IPS-11a (cell line): ENCODE data around the gene PDHA1.
A peak's percentile ranks its signal among the peaks of the same experiment; 100 is the strongest.

Source experiments
- H3K4me3 ChIP-seq: one replicate; pipeline ENCODE4 v1.5.1; 2013; ENCODE audit warnings: low read depth, low read length, control low read depth

Gene PDHA1

GRCh38 chrX:19373351-19373891 is 29.7 kb downstream of the PDHA1 start:
- peak overlapping the region; percentile 39 for H3K4me3 ChIP-seq

- H3K4me3 ChIP-seq, result no peak overlapping the region
Measured at GRCh38 chrX:19375546-19375945, 31.8 kb downstream of the PDHA1 start.

GRCh38 chrX:19377799-19378198 is 34.1 kb downstream of the PDHA1 start:
- no peak overlapping the region for H3K4me3 ChIP-seq

- H3K4me3 ChIP-seq, result no peak overlapping the region
Measured at GRCh38 chrX:19381326-19381725, 37.6 kb downstream of the PDHA1 start.

GRCh38 chrX:19382555-19383145 is 38.9 kb downstream of the PDHA1 start:
- no peak overlapping the region for H3K4me3 ChIP-seq

GRCh38 chrX:19386679-19387078 is 43.0 kb downstream of the PDHA1 start:
- no peak overlapping the region for H3K4me3 ChIP-seq

GRCh38 chrX:19388064-19388679 is 44.4 kb downstream of the PDHA1 start:
- no peak overlapping the region for H3K4me3 ChIP-seq

- H3K4me3 ChIP-seq, result no peak overlapping the region
Measured at GRCh38 chrX:19388741-19389140, 45.0 kb downstream of the PDHA1 start.

GRCh38 chrX:19389227-19389845 is 45.6 kb downstream of the PDHA1 start:
- no peak overlapping the region for H3K4me3 ChIP-seq

- no peak overlapping the region for H3K4me3 ChIP-seq
Measured at GRCh38 chrX:19392078-19392477, 48.4 kb downstream of the PDHA1 start.

GRCh38 chrX:19392703-19393102 is 49.0 kb downstream of the PDHA1 start:
- H3K4me3 ChIP-seq, result no peak overlapping the region

GRCh38 chrX:19403696-19404095 is 60.0 kb downstream of the PDHA1 start:
- H3K4me3 ChIP-seq, result no peak overlapping the region

- no peak overlapping the region for H3K4me3 ChIP-seq
Measured at GRCh38 chrX:19410259-19410658, 66.5 kb downstream of the PDHA1 start.
